ENCODE measurements around the gene TNFRSF1A. TPM values are rescaled to one million over a fixed set of nuclear protein-coding genes. Genes with fewer than 3 reads are reported as not detected.

The TNFRSF1A gene
- total and polyA plus RNA-seq, 2 of the 13 experiments (the other 11 are each of a cell fraction or from before 2014, with no cell fraction given), result 41.5 to 61.2 TPM

GRCh38 chr12:6294156-6295093, 47.5 kb downstream of the TNFRSF1A start (continued):
- TF ChIP-seq ESRRA (CRISPR knock-in tag; IDR thresholded peaks at IDR 0.05; ENCODE audit: low read depth) (0 out of 2 replicates have a peak, but pooled peaks have one; percentile 34), ZNF788 (CRISPR knock-in tag; IDR thresholded peaks at IDR 0.05; ENCODE audit: borderline replicate concordance) (no peak), ISL2 (CRISPR knock-in tag; IDR thresholded peaks at IDR 0.05) (no peak), FOXK2 (IDR thresholded peaks at IDR 0.05) (0 out of 2 replicates have a peak, but pooled peaks have one; percentile 17)

- no peaks in the 10 kb centered on the region for H4K20me1 ChIP-seq (ENCODE audit: insufficient read depth, low read length)
- no peak for FAIRE-seq
- H3K27me3 ChIP-seq (ENCODE audit: control insufficient read depth in 1 of 2, insufficient read depth in 2 of 2, low read length in 2 of 2), result no peaks in the 10 kb centered on the region
- BruUV-seq (replicated peaks), result no TSS peak
- no peaks in the 10 kb centered on the region for H3K9me3 ChIP-seq (ENCODE audit: low read length)
- no peak overlapping the region for H3K4me2 ChIP-seq (ENCODE audit: low read depth, low read length)
- peak; percentile 43 for DNase-seq (ENCODE audit: low spot score)
- no peak for ATAC-seq
- no peak overlapping the region for H2AFZ ChIP-seq (ENCODE audit: low read length)
- intact Hi-C loops (cut with micrococcal nuclease; ENCODE audit: unreplicated experiment), result no loop called here
- POLR2A ChIA-PET, result interaction anchor here (0.6 kb wide), 1 partner anchor 24 kb away, joined by 3 read pairs; no protein-coding TSS in a partner anchor
- peaks cover 53% of the 10 kb centered on the region for H3K4me1 ChIP-seq (ENCODE audit: insufficient read depth, low read length)
- H3K9ac ChIP-seq (ENCODE audit: insufficient read depth, low read depth, low read length), result peak overlapping the region; percentile 40; the same call in 1 of the 2 replicates
- no peak overlapping the region for H3K4me3 ChIP-seq (replicated peaks in 1 of 3; ENCODE audit: insufficient read depth in 1 of 3, low read depth in 2 of 3, low read length in 3 of 3)
- H3K79me2 ChIP-seq (ENCODE audit: insufficient read depth, low read length), result no peaks in the 10 kb centered on the region
- 30% methylated on average over 2 of the region's 2 CpGs for WGBS (ENCODE audit: low lambda C conversion rate)
- in situ Hi-C loops (cut with HindIII; ENCODE audit: extremely low pct_ligation_motif_present, low pct_unique_long_range_greater_than_20kb), result no loop called here
- peak overlapping the region; percentile 100 for H3K27ac ChIP-seq (ENCODE audit: extremely low read length, insufficient read depth, low read length)
- no peaks in the 10 kb centered on the region for H3K36me3 ChIP-seq (replicated peaks in 1 of 2; ENCODE audit: control insufficient read depth in 1 of 2, insufficient read depth in 2 of 2, low read length in 2 of 2)
- CTCF ChIA-PET (ENCODE audit: low intra/inter-chr PET ratio, low total read pairs), result no interaction called here
- no peak for TF ChIP-seq ZNF235 (CRISPR knock-in tag; IDR thresholded peaks at IDR 0.05; ENCODE audit: borderline replicate concordance)
- no peak for TF ChIP-seq PHB2 (IDR thresholded peaks at IDR 0.05; ENCODE audit: partially characterized antibody)
- TF ChIP-seq EP300 (IDR thresholded peaks at IDR 0.05; ENCODE audit: low read depth in 2 of 2, low read length in 2 of 2), result 0 out of 4 replicates have a peak, but pooled peaks of 1 of the 2 experiments have one; percentile 22
- no peak for TF ChIP-seq EP300 (CRISPR knock-in tag; IDR thresholded peaks at IDR 0.05; ENCODE audit: borderline replicate concordance)
- peak; percentile 89; the same call in 1 of the 2 replicates for TF ChIP-seq NCOR1 (IDR thresholded peaks at IDR 0.05; ENCODE audit: borderline replicate concordance, low read length)
- TF ChIP-seq ZNF614 (CRISPR knock-in tag; IDR thresholded peaks at IDR 0.05; ENCODE audit: borderline replicate concordance), result no peak
- TF ChIP-seq ZMAT5 (CRISPR knock-in tag; IDR thresholded peaks at IDR 0.05; ENCODE audit: borderline replicate concordance, low read depth), result no peak
- TF ChIP-seq CEBPB (IDR thresholded peaks at IDR 0.05; ENCODE audit: borderline replicate concordance, low read depth, low read length), result peak; percentile 95
- TF ChIP-seq GATAD2A (CRISPR knock-in tag; IDR thresholded peaks at IDR 0.05), result peak; percentile 37; the same call in 1 of the 2 replicates
- TF ChIP-seq ZNF335 (CRISPR knock-in tag; IDR thresholded peaks at IDR 0.05), result no peak
- peak; percentile 37 for TF ChIP-seq HNF4A (CRISPR knock-in tag; IDR thresholded peaks at IDR 0.05)
- no peak for TF ChIP-seq MTERF4 (CRISPR knock-in tag; IDR thresholded peaks at IDR 0.05)
- TF ChIP-seq ARID3A (IDR thresholded peaks at IDR 0.05; ENCODE audit: low read depth, low read length), result peak; percentile 89
- peak; percentile 25 for TF ChIP-seq ASH2L (IDR thresholded peaks at IDR 0.05; ENCODE audit: insufficient read length, low read depth, low read length)
- peak; percentile 76 for TF ChIP-seq CEBPG (CRISPR knock-in tag; IDR thresholded peaks at IDR 0.05)
- TF ChIP-seq ZNF460 (CRISPR knock-in tag; IDR thresholded peaks at IDR 0.05; ENCODE audit: borderline replicate concordance), result no peak
Observed at GRCh38 chr12:6292606-6293005, 49.3 kb downstream of the TNFRSF1A start.
